HCT116 (cell line): ENCODE results near the gene ZXDC. TPM values are rescaled to one million over a fixed set of nuclear protein-coding genes. Genes with fewer than 3 reads are reported as not detected.

Source experiments
- ATAC-seq: fragments of 200-7000 bp; cut with Tn5 transposase; 2 replicates; pipeline ENCODE4 v1.9.1; 2020; ENCODE audit warnings: mild to moderate bottlenecking, moderate library complexity
- BruUV-seq: library from RNA; stranded (reverse); fragments of 400-500 nt; replicated peaks from 2 replicates; lab custom pipeline; 2021; lab: Mats Ljungman, UMichigan
- CTCF ChIA-PET: fragments of 300-600 bp; sonication (Branson Sonifier 250); formaldehyde crosslinking; loops from one replicate; lab custom pipeline; 2021; ENCODE audit warnings: antibody characterized with exemption; lab: Charles Lee
- POLR2A ChIA-PET: fragments of 300-600, 350-600 bp; sonication (Branson Sonifier 250); formaldehyde crosslinking; loops from one replicate; lab custom pipeline; 2021; ENCODE audit warnings: antibody characterized with exemption; lab: Charles Lee
- RAD21 ChIA-PET, 2 experiments: fragments of 300-600 bp; sonication (Branson Sonifier 250); formaldehyde crosslinking; loops; one replicate each; lab custom pipeline; 2023; ENCODE audit warnings: low total read pairs in 2 of 2; ENCODE audit not compliant: uncharacterized antibody in 2 of 2, unreplicated experiment in 2 of 2, low non-redundant PET in 1 of 2; lab: Charles Lee
- DNase-seq: peaks from one replicate; pipeline ENCODE4 v3.0.0-alpha.2; 2010; ENCODE audit warnings: low read depth, low spot score
- H2AFZ ChIP-seq: fragments of 200-600 bp; shearing (Covaris generic), sonication (generic); 2 replicates; pipeline ENCODE4 v1.6.1; 2017; ENCODE audit warnings: low read depth, mixed run types, mixed read lengths, antibody characterized with exemption, low read length; ENCODE audit not compliant: poor library complexity, severe bottlenecking
- H3K27ac ChIP-seq: 2 replicates; pipeline ENCODE4 v1.5.1; 2012; ENCODE audit warnings: low read depth, low read length
- H3K27me3 ChIP-seq: fragments of 200-600 bp; sonication (generic); 2 replicates; pipeline ENCODE4 v1.6.1; 2016; ENCODE audit warnings: mixed run types, low read length, mixed read lengths; ENCODE audit not compliant: insufficient read depth
- H3K36me3 ChIP-seq, 2 experiments: fragments of 200-500 bp in 1 of 2; fragments of 200-600 bp in 1 of 2; sonication (Bioruptor generic) in 1 of 2; sonication (generic) in 1 of 2; 2 replicates each; pipeline versions ENCODE4 v1.5.1 to v1.6.1; 2014 to 2016; ENCODE audit warnings: low read length in 2 of 2, inconsistent platforms in 1 of 2, mixed read lengths in 1 of 2, mixed run types in 1 of 2; ENCODE audit not compliant: insufficient read depth in 2 of 2, control insufficient read depth in 1 of 2
- H3K4me1 ChIP-seq, 2 experiments: fragments of 200-600 bp in 1 of 2; sonication (generic) in 1 of 2; 2 replicates each; pipeline versions ENCODE4 v1.5.1 to v1.6.1; 2012 to 2017; ENCODE audit warnings: low read length in 2 of 2, inconsistent platforms in 1 of 2, mild to moderate bottlenecking in 1 of 2, mixed read lengths in 1 of 2, mixed run types in 1 of 2, moderate library complexity in 1 of 2; ENCODE audit not compliant: insufficient read depth in 2 of 2, control insufficient read depth in 1 of 2
- H3K4me2 ChIP-seq: fragments of 200-600 bp; sonication (generic); 2 replicates; pipeline ENCODE4 v1.6.1; 2017; ENCODE audit warnings: mixed run types, low read length, mixed read lengths
- H3K4me3 ChIP-seq, 2 experiments: fragments of 200-600 bp in 1 of 2; sonication (generic) in 1 of 2; replicated peaks in 1 of 2; 2 replicates each; pipeline ENCODE4 v1.5.1; 2011 to 2016; ENCODE audit warnings: low read length in 2 of 2, control low read depth in 1 of 2, low read depth in 1 of 2, mild to moderate bottlenecking in 1 of 2, mixed read lengths in 1 of 2, mixed run types in 1 of 2
- H3K79me2 ChIP-seq: fragments of 200-600 bp; sonication (generic); 2 replicates; pipeline ENCODE4 v1.6.1; 2017; ENCODE audit warnings: mild to moderate bottlenecking, mixed run types, low read length, moderate library complexity, mixed read lengths; ENCODE audit not compliant: insufficient read depth
- H3K9ac ChIP-seq: fragments of 200-600 bp; sonication (generic); 2 replicates; pipeline ENCODE4 v1.6.1; 2016; ENCODE audit warnings: low read length, mixed read lengths
- H3K9me2 ChIP-seq: fragments of 200-600 bp; sonication (generic), shearing (Covaris generic); 2 replicates; pipeline ENCODE4 v1.6.1; 2017; ENCODE audit warnings: mixed run types, mild to moderate bottlenecking, moderate library complexity; ENCODE audit not compliant: insufficient read depth
- H3K9me3 ChIP-seq, 2 experiments: fragments of 200-500 bp in 1 of 2; fragments of 200-600 bp in 1 of 2; sonication (Bioruptor generic) in 1 of 2; sonication (generic) in 1 of 2; 2 replicates each; pipeline ENCODE4 v1.6.1; 2014 to 2017; ENCODE audit warnings: low read length in 2 of 2, mixed read lengths in 2 of 2, inconsistent platforms in 1 of 2, low read depth in 1 of 2, mild to moderate bottlenecking in 1 of 2, mixed run types in 1 of 2, moderate library complexity in 1 of 2; ENCODE audit not compliant: control insufficient read depth in 1 of 2, insufficient read depth in 1 of 2
- H4K20me1 ChIP-seq: fragments of 200-600 bp; sonication (generic), shearing (Covaris generic); 2 replicates; pipeline ENCODE4 v1.6.1; 2017; ENCODE audit warnings: mixed run types, mild to moderate bottlenecking, moderate library complexity; ENCODE audit not compliant: insufficient read depth
- CEBPB ChIP-seq: IDR thresholded peaks from 2 replicates; pipeline ENCODE4 v1.6.1; 2012; ENCODE audit warnings: low read depth
- EGR1 ChIP-seq: IDR thresholded peaks from 2 replicates; pipeline ENCODE4 v1.6.1; 2012; ENCODE audit warnings: low read depth
- EZH2 ChIP-seq: fragments of 200-600 bp; sonication (generic); IDR thresholded peaks from 2 replicates; pipeline ENCODE4 v1.6.1; 2017; ENCODE audit warnings: antibody characterized with exemption, mixed run types
- POLR2AphosphoS5 ChIP-seq: IDR thresholded peaks from 2 replicates; pipeline ENCODE4 v1.6.1; 2011; ENCODE audit warnings: mild to moderate bottlenecking, low read depth, low read length, moderate library complexity
- SRF ChIP-seq: IDR thresholded peaks from 2 replicates; pipeline ENCODE4 v1.6.1; 2012; ENCODE audit warnings: low read depth
- TCF7L2 ChIP-seq: IDR thresholded peaks from 2 replicates; pipeline ENCODE4 v1.7.0; 2011; ENCODE audit warnings: borderline replicate concordance, inconsistent platforms; ENCODE audit not compliant: insufficient read depth, insufficient read length; ENCODE audit errors: extremely low read depth
- YY1 ChIP-seq: IDR thresholded peaks from 2 replicates; pipeline ENCODE4 v1.6.1; 2011; ENCODE audit warnings: low read length, low read depth, moderate library complexity, mild to moderate bottlenecking; ENCODE audit not compliant: insufficient replicate concordance; ENCODE audit errors: extremely low read depth
- ZFX ChIP-seq: fragments of 450-650 bp; IDR thresholded peaks from 2 replicates; pipeline ENCODE4 v1.6.1; 2017
- ZNF274 ChIP-seq: fragments of 200-500 bp; sonication (Bioruptor generic); IDR thresholded peaks from 2 replicates; pipeline ENCODE4 v1.6.1; 2014; ENCODE audit warnings: mild to moderate bottlenecking, low read depth, low read length, inconsistent platforms
- intact Hi-C: fragments of 100-400 bp; cut with micrococcal nuclease; formaldehyde crosslinking; loops from 2 replicates; pipeline ENCODE4 v1.10.0; 2022
- total RNA-seq: library from RNA; stranded (reverse); gene quantifications from one replicate; pipeline ENCODE4 v1.2.1, GENCODE V29; 2021; ENCODE audit not compliant: unreplicated experiment
- TF ChIP-seq, protein P1 (sequence below): IDR thresholded peaks from 2 replicates; pipeline ENCODE4 v1.6.1; 2011; ENCODE audit warnings: mild to moderate bottlenecking, low read length, moderate library complexity; ENCODE audit not compliant: insufficient replicate concordance; ENCODE audit errors: extremely low read depth
- TF ChIP-seq, protein P2 (sequence below), 3 experiments: fragments of 200-600 bp in 1 of 3; sonication (generic) in 1 of 3; IDR thresholded peaks in 2 of 3; conservative IDR thresholded peaks in 1 of 3; 2 replicates each; pipeline ENCODE4 v1.5.1; 2012 to 2017; ENCODE audit warnings: low read depth in 2 of 3, low read length in 2 of 3, antibody characterized with exemption in 1 of 3, borderline replicate concordance in 1 of 3, control low read depth in 1 of 3, mild to moderate bottlenecking in 1 of 3, mixed read lengths in 1 of 3, mixed run types in 1 of 3, moderate library complexity in 1 of 3; ENCODE audit not compliant: insufficient read depth in 1 of 3

ZXDC gene
- total RNA-seq, 1 experiment from 2014 or later, result 29.9 TPM

DNA sequence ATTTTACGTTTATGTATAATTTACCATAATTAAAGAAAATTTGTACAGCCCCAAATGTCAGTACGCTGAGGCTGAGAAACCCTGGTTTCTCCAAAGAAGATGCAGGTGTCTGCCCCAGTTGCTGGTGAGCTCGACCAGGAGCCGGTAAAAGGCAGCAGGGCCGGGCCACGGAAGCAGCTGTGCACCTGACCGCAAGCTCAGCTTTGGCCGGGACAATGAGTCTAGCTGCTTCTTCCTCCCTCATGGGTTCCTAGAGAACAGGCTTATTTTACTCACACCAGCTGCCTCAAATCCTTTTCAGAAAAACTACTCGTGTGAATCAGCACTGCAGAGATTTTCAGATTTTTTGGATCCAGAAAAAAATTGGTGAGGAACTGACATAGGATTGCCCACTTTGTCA is 18.0 kb upstream of the ZXDC start:
- Histone ChIP-seq H3K4me2 (no peak overlapping the region), H3K27ac (no peak overlapping the region), H4K20me1 (no peaks in the 10 kb centered on the region), H3K9me3 (no peaks in the 10 kb centered on the region), H2AFZ (no peak overlapping the region), H3K27me3 (no peaks in the 10 kb centered on the region), H3K36me3 (no peaks in the 10 kb centered on the region)
- no peak for ATAC-seq
- intact Hi-C loops, result no loop called here
- CTCF ChIA-PET, result no interaction called here
- POLR2A ChIA-PET, result no interaction called here
- no TSS peak for BruUV-seq
- no peak for TF ChIP-seq TCF7L2
- TF ChIP-seq EGR1, result no peak
- TF ChIP-seq ZNF274, result no peak
- no peak for TF ChIP-seq ZFX
- no peak for TF ChIP-seq POLR2AphosphoS5
- TF ChIP-seq CEBPB, result no peak
- TF ChIP-seq, protein P1, sequence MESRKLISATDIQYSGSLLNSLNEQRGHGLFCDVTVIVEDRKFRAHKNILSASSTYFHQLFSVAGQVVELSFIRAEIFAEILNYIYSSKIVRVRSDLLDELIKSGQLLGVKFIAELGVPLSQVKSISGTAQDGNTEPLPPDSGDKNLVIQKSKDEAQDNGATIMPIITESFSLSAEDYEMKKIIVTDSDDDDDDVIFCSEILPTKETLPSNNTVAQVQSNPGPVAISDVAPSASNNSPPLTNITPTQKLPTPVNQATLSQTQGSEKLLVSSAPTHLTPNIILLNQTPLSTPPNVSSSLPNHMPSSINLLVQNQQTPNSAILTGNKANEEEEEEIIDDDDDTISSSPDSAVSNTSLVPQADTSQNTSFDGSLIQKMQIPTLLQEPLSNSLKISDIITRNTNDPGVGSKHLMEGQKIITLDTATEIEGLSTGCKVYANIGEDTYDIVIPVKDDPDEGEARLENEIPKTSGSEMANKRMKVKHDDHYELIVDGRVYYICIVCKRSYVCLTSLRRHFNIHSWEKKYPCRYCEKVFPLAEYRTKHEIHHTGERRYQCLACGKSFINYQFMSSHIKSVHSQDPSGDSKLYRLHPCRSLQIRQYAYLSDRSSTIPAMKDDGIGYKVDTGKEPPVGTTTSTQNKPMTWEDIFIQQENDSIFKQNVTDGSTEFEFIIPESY, result no peak
- TF ChIP-seq, protein P2, sequence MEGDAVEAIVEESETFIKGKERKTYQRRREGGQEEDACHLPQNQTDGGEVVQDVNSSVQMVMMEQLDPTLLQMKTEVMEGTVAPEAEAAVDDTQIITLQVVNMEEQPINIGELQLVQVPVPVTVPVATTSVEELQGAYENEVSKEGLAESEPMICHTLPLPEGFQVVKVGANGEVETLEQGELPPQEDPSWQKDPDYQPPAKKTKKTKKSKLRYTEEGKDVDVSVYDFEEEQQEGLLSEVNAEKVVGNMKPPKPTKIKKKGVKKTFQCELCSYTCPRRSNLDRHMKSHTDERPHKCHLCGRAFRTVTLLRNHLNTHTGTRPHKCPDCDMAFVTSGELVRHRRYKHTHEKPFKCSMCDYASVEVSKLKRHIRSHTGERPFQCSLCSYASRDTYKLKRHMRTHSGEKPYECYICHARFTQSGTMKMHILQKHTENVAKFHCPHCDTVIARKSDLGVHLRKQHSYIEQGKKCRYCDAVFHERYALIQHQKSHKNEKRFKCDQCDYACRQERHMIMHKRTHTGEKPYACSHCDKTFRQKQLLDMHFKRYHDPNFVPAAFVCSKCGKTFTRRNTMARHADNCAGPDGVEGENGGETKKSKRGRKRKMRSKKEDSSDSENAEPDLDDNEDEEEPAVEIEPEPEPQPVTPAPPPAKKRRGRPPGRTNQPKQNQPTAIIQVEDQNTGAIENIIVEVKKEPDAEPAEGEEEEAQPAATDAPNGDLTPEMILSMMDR (IDR thresholded peaks at IDR 0.05 in 2 of 3, conservative IDR thresholded peaks at IDR 0.05 in 1 of 3; ENCODE audit: borderline replicate concordance in 1 of 3, insufficient read depth in 1 of 3, low read depth in 2 of 3, low read length in 2 of 3), result no peak
- TF ChIP-seq YY1, result no peak
- no peak for TF ChIP-seq SRF
- no peak for TF ChIP-seq EZH2
- TF ChIP-seq, all 23 proteins: peak for 0
- H3K9me2 ChIP-seq, result no peaks in the 10 kb centered on the region
- DNase-seq, result no peak
- no peaks in the 10 kb centered on the region for H3K79me2 ChIP-seq
- H3K4me1 ChIP-seq, result no peaks in the 10 kb centered on the region
- no peak overlapping the region for H3K9ac ChIP-seq
- RAD21 ChIA-PET, result no interaction called here
- H3K4me3 ChIP-seq, result no peak overlapping the region
